Measurements from ENCODE around the gene ESR2. TPM values are rescaled to one million over a fixed set of nuclear protein-coding genes. Genes with fewer than 3 reads are reported as not detected.
A peak's percentile ranks its signal among the peaks of the same experiment; 100 is the strongest.

ESR2 gene
- total RNA-seq, 1 donor from 2014 or later: not detected

DNA sequence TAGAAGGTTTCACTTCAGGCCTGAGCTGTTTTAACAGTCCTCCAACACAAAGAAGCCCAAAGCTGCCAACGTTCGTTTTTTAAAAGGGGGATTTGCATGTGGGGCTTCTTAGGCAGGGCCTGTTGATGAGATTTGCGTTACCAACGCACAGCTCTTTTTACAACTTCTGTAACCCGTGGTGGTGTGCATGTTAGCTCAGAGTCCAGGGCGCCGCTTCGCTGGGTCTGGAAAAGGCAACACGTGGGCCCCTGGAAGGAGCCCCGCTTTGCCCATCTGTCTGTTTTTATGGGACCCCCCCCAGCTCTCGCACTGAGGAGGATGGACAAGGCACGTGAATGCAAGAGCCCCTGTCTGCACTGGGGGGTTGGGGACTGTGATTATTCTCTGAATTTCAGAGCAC, 84.0 kb downstream of the ESR2 start:
- Mint-ChIP-seq H3K4me1 (ENCODE audit: unreplicated experiment) (no peaks in the 10 kb centered on the region), H3K4me3 (ENCODE audit: unreplicated experiment) (no peak overlapping the region)
- TF ChIP-seq, protein P1, sequence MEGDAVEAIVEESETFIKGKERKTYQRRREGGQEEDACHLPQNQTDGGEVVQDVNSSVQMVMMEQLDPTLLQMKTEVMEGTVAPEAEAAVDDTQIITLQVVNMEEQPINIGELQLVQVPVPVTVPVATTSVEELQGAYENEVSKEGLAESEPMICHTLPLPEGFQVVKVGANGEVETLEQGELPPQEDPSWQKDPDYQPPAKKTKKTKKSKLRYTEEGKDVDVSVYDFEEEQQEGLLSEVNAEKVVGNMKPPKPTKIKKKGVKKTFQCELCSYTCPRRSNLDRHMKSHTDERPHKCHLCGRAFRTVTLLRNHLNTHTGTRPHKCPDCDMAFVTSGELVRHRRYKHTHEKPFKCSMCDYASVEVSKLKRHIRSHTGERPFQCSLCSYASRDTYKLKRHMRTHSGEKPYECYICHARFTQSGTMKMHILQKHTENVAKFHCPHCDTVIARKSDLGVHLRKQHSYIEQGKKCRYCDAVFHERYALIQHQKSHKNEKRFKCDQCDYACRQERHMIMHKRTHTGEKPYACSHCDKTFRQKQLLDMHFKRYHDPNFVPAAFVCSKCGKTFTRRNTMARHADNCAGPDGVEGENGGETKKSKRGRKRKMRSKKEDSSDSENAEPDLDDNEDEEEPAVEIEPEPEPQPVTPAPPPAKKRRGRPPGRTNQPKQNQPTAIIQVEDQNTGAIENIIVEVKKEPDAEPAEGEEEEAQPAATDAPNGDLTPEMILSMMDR (IDR thresholded peaks at IDR 0.05; ENCODE audit: unreplicated experiment): no peak

DNA sequence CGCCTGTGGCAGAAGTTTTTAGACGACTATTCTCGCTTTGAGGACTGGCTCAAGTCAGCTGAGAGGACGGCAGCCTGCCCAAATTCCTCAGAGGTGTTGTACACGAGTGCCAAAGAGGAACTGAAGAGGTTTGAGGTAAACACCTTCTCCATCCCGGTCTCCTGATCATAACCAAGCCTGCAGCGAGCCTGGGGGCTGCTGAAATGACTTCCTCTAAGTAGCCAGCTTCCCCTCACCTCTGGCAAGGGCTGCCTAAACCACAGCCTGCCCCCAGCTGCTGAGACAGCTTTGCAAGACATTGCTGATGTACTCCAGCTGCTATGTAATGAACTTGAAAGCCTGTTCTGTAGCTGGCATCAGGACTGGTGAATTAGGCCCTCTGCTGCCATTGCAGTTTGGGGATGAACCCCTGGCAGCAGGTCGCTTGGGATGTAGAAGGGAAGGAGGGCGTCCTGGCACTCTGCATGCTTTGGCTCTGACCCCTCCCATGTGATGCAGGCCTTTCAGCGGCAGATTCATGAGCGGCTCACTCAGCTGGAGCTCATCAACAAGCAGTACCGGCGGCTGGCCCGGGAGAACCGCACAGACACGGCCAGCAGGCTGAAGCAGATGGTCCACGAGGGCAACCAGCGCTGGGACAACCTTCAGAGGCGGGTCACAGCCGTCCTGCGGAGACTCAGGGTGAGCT, 84.6 kb downstream of the ESR2 start:
- Mint-ChIP-seq H3K4me1 (ENCODE audit: unreplicated experiment) (no peaks in the 10 kb centered on the region), H3K27ac (ENCODE audit: unreplicated experiment) (no peak overlapping the region), H3K27me3 (ENCODE audit: unreplicated experiment) (no peaks in the 10 kb centered on the region), H3K9me3 (ENCODE audit: unreplicated experiment) (no peaks in the 10 kb centered on the region), H3K4me3 (ENCODE audit: unreplicated experiment) (no peak overlapping the region), H3K36me3 (ENCODE audit: low read depth, unreplicated experiment) (peaks cover 4% of the 10 kb centered on the region)
- DNase-seq (ENCODE audit: low spot score): no peak
- TF ChIP-seq, protein P1 (IDR thresholded peaks at IDR 0.05; ENCODE audit: unreplicated experiment): no peak

More for the DNA sequence above, 84.0 kb downstream of the ESR2 start:
- no peak overlapping the region for H3K27ac Mint-ChIP-seq (ENCODE audit: unreplicated experiment)
- H3K9me3 Mint-ChIP-seq (ENCODE audit: unreplicated experiment): no peaks in the 10 kb centered on the region
- H3K27me3 Mint-ChIP-seq (ENCODE audit: unreplicated experiment): no peaks in the 10 kb centered on the region
- DNase-seq (ENCODE audit: low spot score): no peak
- peaks cover 4% of the 10 kb centered on the region for H3K36me3 Mint-ChIP-seq (ENCODE audit: low read depth, unreplicated experiment)

DNA sequence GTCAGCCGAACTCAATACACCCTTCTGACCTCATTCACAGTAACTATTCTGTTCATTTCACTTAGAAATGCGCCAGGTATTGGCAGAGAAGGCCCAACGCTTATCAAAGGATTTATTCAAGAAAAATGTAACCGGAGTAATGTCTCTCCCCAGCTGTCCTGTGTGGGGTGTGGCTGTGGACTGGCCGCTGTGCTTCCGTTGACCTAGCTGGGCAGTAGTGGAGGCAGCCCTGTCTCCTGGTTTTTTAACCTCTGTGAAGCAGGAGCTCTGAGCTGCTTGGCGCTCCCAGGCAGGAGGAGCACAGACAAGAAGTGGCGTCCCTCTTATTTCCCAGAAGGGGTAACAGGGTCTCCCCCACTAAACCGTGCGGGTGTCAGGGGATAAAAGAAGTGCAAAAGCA, 85.2 kb downstream of the ESR2 start:
- Mint-ChIP-seq H3K36me3 (ENCODE audit: low read depth, unreplicated experiment) (peaks cover 4% of the 10 kb centered on the region), H3K4me1 (ENCODE audit: unreplicated experiment) (no peaks in the 10 kb centered on the region), H3K4me3 (ENCODE audit: unreplicated experiment) (peak overlapping the region; percentile 21), H3K9me3 (ENCODE audit: unreplicated experiment) (no peaks in the 10 kb centered on the region), H3K27ac (ENCODE audit: unreplicated experiment) (no peak overlapping the region), H3K27me3 (ENCODE audit: unreplicated experiment) (no peaks in the 10 kb centered on the region)
- TF ChIP-seq, protein P1 (IDR thresholded peaks at IDR 0.05; ENCODE audit: unreplicated experiment): no peak
- DNase-seq (ENCODE audit: low spot score): no peak

DNA sequence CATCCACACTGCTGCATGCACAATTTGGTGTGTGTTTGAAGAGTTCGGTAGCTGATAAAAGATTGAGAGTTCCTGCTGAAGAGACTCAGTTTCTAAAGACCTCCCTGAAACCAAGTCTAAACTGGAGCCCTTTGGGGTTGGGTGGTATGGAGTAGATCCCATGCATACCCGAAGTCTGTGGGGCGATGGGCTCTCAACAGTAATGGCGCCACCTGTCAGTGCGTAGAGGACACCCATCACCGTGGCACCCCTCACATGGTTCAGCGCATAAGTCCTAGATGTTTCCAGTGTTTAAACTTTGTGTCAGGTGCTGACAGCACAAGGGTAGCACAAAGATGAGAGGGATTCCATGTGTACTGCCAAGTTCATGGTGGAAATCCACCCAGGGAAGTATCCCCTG, 85.9 kb downstream of the ESR2 start:
- Mint-ChIP-seq H3K36me3 (ENCODE audit: low read depth, unreplicated experiment) (peaks cover 4% of the 10 kb centered on the region), H3K4me1 (ENCODE audit: unreplicated experiment) (no peaks in the 10 kb centered on the region), H3K9me3 (ENCODE audit: unreplicated experiment) (no peaks in the 10 kb centered on the region), H3K27me3 (ENCODE audit: unreplicated experiment) (no peaks in the 10 kb centered on the region), H3K27ac (ENCODE audit: unreplicated experiment) (no peak overlapping the region), H3K4me3 (ENCODE audit: unreplicated experiment) (peak overlapping the region; percentile 21)
- TF ChIP-seq, protein P1 (IDR thresholded peaks at IDR 0.05; ENCODE audit: unreplicated experiment): no peak
- no peak for DNase-seq (ENCODE audit: low spot score)

DNA sequence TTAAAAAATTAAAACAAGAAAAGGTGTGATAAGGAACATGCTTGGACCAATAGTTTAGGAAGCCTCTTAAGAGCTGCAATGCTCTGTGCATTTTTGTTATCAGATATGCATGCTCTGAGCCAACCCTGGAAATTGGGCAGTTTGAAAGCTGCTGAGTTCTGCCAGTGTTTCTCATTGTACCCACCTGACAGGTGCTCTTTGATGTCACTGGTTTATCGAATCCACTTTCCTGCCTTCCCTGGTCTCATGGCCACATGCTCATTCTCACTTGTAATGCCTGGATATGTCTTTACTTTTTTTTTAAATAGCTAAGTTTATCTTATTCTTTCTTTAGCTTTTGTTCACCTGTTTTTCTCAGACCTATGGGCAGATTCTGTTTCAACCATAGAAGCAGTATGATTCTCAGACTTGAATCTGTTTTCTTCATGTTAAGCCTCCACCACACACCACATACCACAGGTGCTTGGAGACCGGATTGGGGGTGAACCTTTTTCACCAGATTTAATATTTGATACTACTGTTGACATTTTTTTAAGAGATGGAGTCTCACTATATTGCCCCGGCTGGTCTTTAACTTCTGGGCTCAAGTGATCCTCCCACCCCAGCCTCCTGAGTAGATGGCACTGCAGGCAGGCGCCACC, 90.7 kb downstream of the ESR2 start:
- H3K4me3 Mint-ChIP-seq (ENCODE audit: unreplicated experiment): no peak overlapping the region
- H3K4me1 Mint-ChIP-seq (ENCODE audit: unreplicated experiment): peaks cover 7% of the 10 kb centered on the region
- no peaks in the 10 kb centered on the region for H3K9me3 Mint-ChIP-seq (ENCODE audit: unreplicated experiment)
- no peak overlapping the region for H3K27ac Mint-ChIP-seq (ENCODE audit: unreplicated experiment)
- no peaks in the 10 kb centered on the region for H3K36me3 Mint-ChIP-seq (ENCODE audit: low read depth, unreplicated experiment)
- DNase-seq (ENCODE audit: low spot score): no peak
- TF ChIP-seq, protein P1 (IDR thresholded peaks at IDR 0.05; ENCODE audit: unreplicated experiment): no peak
- H3K27me3 Mint-ChIP-seq (ENCODE audit: unreplicated experiment): peaks cover 3% of the 10 kb centered on the region
